GM21526 (cell line): Measurements from ENCODE around the gene FARP2.
"Not testable (repeated sequence)": the region's sequence is repeated elsewhere in the genome, so short reads cannot be mapped to it uniquely, and the experiment has no call there.

Experiments
- ATAC-seq: cut with Tn5 transposase; IDR thresholded peaks from one replicate; pipeline ENCODE4 v1.9.1; 2021; ENCODE audit warnings: moderate library complexity; ENCODE audit not compliant: unreplicated experiment, low FRiP score

FARP2 gene

GRCh38 chr2:241514553-241514952 lies 158.5 kb downstream of the FARP2 start:
- ATAC-seq: no peak

GRCh38 chr2:241514986-241515737 lies 159.1 kb downstream of the FARP2 start:
- no peak for ATAC-seq

DNA sequence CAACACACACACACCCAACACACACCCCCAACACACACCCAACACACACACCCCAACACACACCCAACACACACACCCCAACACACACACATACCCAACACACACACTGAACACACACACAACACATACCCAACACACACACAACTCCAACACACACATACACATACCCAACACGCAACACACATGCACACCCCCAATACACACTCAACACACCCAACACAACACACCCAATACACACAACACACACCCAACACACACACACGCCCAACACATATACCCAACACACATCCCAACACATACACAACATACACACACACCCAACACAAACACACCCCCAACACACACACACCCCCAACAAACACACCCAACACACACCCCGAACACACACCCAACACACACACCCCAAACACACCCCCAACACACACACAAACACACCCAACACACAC lies 160.5 kb downstream of the FARP2 start:
- no peak for ATAC-seq

DNA sequence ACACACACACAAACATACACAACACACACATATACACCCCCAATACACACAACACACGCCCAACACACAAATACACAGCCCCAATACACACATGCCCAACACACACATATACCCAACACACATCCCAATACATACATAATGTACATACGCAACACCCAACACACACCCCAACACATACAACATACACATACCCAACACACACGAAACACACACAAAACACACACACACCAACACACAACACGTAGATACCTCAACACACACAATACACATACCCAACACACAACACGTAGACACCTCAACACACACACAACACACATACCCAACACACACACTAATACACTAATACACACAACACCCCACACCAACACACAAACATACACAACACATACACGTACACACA lies 161.2 kb downstream of the FARP2 start:
- no peak for ATAC-seq

DNA sequence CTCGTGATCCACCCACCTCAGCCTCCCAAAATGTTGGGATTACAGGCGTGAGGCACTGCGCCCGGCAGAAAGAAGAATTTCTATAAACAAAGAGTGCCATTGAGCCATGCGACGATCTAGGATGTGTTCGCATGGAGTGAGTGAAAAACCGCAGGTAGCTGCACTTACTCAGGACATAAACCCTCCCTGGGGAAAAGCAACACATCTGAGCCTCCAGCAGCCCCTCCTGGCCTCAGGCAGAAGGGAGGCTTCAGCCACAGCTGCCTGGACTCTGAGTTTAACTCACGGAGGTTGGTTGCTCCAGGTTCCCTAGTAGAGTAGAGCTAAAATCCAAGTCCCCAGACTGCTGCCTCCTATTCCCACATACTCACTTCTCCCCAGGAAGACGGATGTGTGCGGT lies 163.6 kb downstream of the FARP2 start:
- ATAC-seq: no peak

- no peak for ATAC-seq
Observed at GRCh38 chr2:241522477-241522876, 166.4 kb downstream of the FARP2 start.

- ATAC-seq: not testable (repeated sequence)
Observed at GRCh38 chr2:241525818-241526780, 170.0 kb downstream of the FARP2 start.

- ATAC-seq: no peak
Observed at GRCh38 chr2:241530571-241530970, 174.5 kb downstream of the FARP2 start.

DNA sequence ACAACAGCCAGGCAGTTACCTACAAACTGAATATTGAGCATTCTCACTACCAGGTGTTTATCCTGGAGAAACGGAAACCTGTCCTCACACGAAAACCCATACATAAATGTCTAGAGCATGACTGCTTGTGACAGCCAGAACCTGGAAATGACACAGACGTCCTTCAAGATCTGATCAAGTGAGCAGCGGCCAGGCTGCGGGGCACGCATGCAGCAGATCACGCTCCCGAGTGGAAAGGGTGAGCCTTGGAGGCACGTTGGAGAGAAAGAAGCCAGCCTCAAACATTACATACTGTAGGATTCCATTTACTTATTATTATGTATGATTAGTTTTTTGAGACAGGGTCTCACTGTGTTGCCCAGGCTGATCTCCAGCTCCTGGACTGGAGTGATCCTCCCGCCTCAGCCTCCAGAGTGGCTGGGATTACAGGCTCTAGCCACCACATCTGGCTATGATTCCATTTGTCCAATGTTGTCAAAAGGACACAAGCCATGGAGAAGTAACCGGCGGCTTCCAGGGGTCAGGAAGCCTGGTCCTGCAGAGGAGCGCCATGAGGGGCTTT lies 175.2 kb downstream of the FARP2 start:
- ATAC-seq: no peak

- ATAC-seq: no peak
Observed at GRCh38 chr2:241532168-241532567, 176.1 kb downstream of the FARP2 start.

- no peak for ATAC-seq
Observed at GRCh38 chr2:241532733-241533601, 176.9 kb downstream of the FARP2 start.

DNA sequence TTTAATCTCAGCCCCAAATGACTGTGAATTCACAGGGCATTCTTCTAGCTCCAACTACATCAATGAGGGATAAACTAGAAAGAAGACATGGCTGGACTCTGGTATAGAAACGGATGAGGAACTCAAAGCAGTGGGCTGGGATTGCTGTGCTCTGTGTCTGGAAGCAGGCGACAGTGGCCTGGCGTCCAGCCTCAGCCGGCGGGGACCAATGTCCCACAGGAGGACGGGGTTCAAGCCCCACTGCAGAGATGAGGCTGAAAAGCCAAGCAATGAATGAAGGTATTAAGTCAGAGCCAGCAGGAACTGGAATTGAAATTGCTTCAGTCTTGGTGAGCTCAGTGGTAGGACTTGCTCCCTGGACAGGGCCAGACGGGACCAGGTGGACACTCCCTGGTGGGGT lies 178.2 kb downstream of the FARP2 start:
- ATAC-seq: no peak

- no peak for ATAC-seq
Observed at GRCh38 chr2:241534701-241535375, 178.8 kb downstream of the FARP2 start.

- no peak for ATAC-seq
Observed at GRCh38 chr2:241535871-241536655, 180.0 kb downstream of the FARP2 start.

GRCh38 chr2:241538838-241539615 lies 182.9 kb downstream of the FARP2 start:
- ATAC-seq: no peak

DNA sequence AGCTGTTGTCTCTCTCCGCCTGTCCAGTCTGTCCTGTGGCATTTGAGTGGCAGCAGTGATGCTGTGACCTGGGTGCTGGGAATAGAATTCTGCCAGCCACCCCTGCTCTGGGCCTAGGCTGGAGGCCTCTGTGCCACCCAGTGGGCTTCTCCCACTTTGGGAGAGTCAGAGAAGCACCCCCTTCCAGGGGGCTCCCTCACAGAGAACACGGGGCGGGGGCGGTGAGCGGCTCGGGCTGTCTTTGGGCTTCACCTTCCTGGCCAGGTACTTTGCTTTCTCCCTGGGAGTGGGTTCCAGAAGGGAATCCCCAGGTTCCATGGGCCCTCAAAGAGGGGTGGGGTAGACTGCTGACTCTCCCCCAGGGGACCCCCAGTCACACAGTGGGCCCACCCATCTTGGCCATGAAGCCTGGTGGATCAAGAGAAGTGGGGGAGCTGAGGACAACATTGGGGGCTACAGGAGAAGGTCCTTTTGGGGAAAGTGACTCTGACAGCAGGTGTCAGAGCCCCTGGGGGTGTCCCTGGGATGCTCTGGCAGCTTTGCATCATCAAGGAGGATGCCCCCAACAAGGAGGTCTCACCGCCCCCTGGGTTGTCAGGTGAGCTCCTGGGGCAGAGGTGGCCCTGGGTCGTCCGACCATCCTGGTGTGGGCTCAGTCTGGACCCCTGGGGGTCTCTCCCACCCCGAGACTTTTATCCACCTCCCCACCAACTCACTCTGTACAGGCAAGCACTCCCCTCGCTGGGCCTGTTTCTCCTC lies 183.7 kb downstream of the FARP2 start:
- no peak for ATAC-seq

DNA sequence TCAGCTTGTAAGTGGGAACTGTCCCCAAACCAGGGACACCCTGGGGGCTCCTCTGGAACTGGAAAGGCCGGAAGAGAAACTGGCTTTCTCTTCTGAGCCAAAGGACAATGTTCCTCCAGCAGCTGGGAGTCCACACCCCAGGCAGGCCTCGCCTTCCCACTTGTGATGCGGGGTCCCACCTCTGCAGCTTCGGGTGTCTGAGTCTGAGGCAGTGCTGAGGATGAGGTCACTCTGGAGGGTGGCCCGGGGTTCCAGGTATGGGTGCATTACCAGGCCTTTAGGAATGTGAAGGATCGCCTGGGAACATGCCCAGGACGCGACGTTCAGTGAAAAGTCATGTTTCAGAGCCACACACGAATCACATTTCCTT lies 184.3 kb downstream of the FARP2 start:
- ATAC-seq: no peak
